ENCODE data around the gene ACO2. TPM values are rescaled to one million over a fixed set of nuclear protein-coding genes. Genes with fewer than 3 reads are reported as not detected.

The ACO2 gene
- total and polyA plus RNA-seq, 10 of the 15 experiments (the other 5 are each of a cell fraction or from before 2014, with no cell fraction given) = 21.4 to 214 (median 88.5) TPM

- ChIA-PET RAD21 (ENCODE audit: unreplicated experiment) (interaction anchor here (0.9 to 3.3 kb wide), 9 partner anchors 11 to 361 kb away, joined by 3 to 30 read pairs (median 13); partner anchors contain the start of genes ACO2, PHF5A, TEF and TOB2), SMC1A (ENCODE audit: uncharacterized antibody, unreplicated experiment) (interaction anchor here (1.0 to 6.5 kb wide), 9 partner anchors 8 to 77 kb away, joined by 3 to 59 read pairs (median 12); partner anchors contain the start of genes ACO2, PHF5A and TOB2), CTCF (interaction anchor here (1.3 to 5.2 kb wide), 6 partner anchors 11 to 77 kb away, joined by 3 to 26 read pairs (median 6); partner anchors contain the start of genes ACO2 and PHF5A), POLR2A (interaction anchor here (0.6 to 9.0 kb wide), 6 partner anchors 9 to 109 kb away, joined by 3 to 122 read pairs (median 6); partner anchors contain the start of genes ACO2, PHF5A and TOB2)
- ATAC-seq (no peak; the same call in 2 of the 3 replicates), FAIRE-seq (no peak), DNase-seq (ENCODE audit: low read depth, low spot score) (no peak)
- H3K36me3 ChIP-seq (ENCODE audit: control insufficient read depth in 2 of 2, insufficient read depth in 2 of 2, low read length in 1 of 2) = peaks cover 0 to 4% of the 10 kb centered on the region in 2 experiments; a peak in 2 of 4 replicates
- H3K4me2 ChIP-seq (ENCODE audit: control insufficient read depth, insufficient read depth) = peak overlapping the region; percentile 30; the same call in 1 of the 2 replicates
- no peak overlapping the region for H3K9ac ChIP-seq (ENCODE audit: control insufficient read depth, insufficient read depth, low read length)
- no peaks in the 10 kb centered on the region for H4K20me1 ChIP-seq (ENCODE audit: control insufficient read depth, insufficient read depth)
- peak overlapping the region; percentile 52 for H3K27ac ChIP-seq (ENCODE audit: control insufficient read depth, insufficient read depth)
- H3K79me2 ChIP-seq (ENCODE audit: control insufficient read depth, insufficient read depth, low read length) = peaks cover 80% of the 10 kb centered on the region
- TF ChIP-seq BHLHE40 (IDR thresholded peaks at IDR 0.05; ENCODE audit: borderline replicate concordance in 1 of 2, low read depth in 2 of 2, low read length in 1 of 2) = no peak
- no peak for TF ChIP-seq SUPT20H (IDR thresholded peaks at IDR 0.05; ENCODE audit: borderline replicate concordance, control insufficient read depth, low read depth, low read length)
- TF ChIP-seq FOS (IDR thresholded peaks at IDR 0.05; ENCODE audit: borderline replicate concordance, extremely low read depth, insufficient read length) = no peak
- no peak for TF ChIP-seq TAF1 (IDR thresholded peaks at IDR 0.05; ENCODE audit: borderline replicate concordance, low read depth, low read length)
- TF ChIP-seq GATAD2B (conservative IDR thresholded peaks at IDR 0.05; ENCODE audit: low read depth) = no peak
- TF ChIP-seq SP1 (IDR thresholded peaks at IDR 0.05; ENCODE audit: low read depth, low read length) = no peak
- no peak for TF ChIP-seq RFX5 (IDR thresholded peaks at IDR 0.05; ENCODE audit: low read depth, low read length)
- no peak for TF ChIP-seq BACH1 (IDR thresholded peaks at IDR 0.05; ENCODE audit: borderline replicate concordance)
- TF ChIP-seq NFYB (IDR thresholded peaks at IDR 0.05; ENCODE audit: insufficient read depth, low read depth, low read length) = no peak
- TF ChIP-seq ZZZ3 (IDR thresholded peaks at IDR 0.05; ENCODE audit: control insufficient read depth, insufficient read length, low read depth) = no peak
- no peak for TF ChIP-seq REST (IDR thresholded peaks at IDR 0.05; ENCODE audit: low read depth, low read length)
- TF ChIP-seq SIN3A (IDR thresholded peaks at IDR 0.05; ENCODE audit: low read depth, low read length) = no peak
- no peak for TF ChIP-seq NFXL1 (IDR thresholded peaks at IDR 0.05; ENCODE audit: borderline replicate concordance)
- no peak for TF ChIP-seq BMI1 (IDR thresholded peaks at IDR 0.05; ENCODE audit: borderline replicate concordance)
- TF ChIP-seq TCF7 (IDR thresholded peaks at IDR 0.05; ENCODE audit: borderline replicate concordance) = no peak
- TF ChIP-seq HDAC2 (IDR thresholded peaks at IDR 0.05) = no peak
- no peak for TF ChIP-seq FOXK2 (IDR thresholded peaks at IDR 0.05)
- TF ChIP-seq RCOR1 (conservative IDR thresholded peaks at IDR 0.05; ENCODE audit: low read depth, low read length) = no peak
- intact Hi-C loops (cut with micrococcal nuclease; ENCODE audit: unreplicated experiment) (no loop called here), in situ Hi-C loops (cut with MboI) (no loop called here)
- 54% methylated on average over 6 of the region's 6 CpGs for WGBS (ENCODE audit: insufficient coverage, insufficient replicate concordance, low lambda C conversion rate, missing lambda C conversion rate)
- no peaks in the 10 kb centered on the region for H3K27me3 ChIP-seq (replicated peaks in 1 of 2; ENCODE audit: control insufficient read depth in 2 of 2, insufficient read depth in 2 of 2, low read length in 1 of 2)
- H3K4me3 ChIP-seq = no peak overlapping the region
- peaks cover 60% of the 10 kb centered on the region for H3K4me1 ChIP-seq (ENCODE audit: control insufficient read depth, insufficient read depth, low read length)
- no peaks in the 10 kb centered on the region for H3K9me3 ChIP-seq (replicated peaks; ENCODE audit: control insufficient read depth, insufficient read depth, low read length)
- no peak overlapping the region for H2AFZ ChIP-seq (ENCODE audit: control insufficient read depth, low read depth, low read length)
- BruUV-seq (replicated peaks) = no TSS peak
Measured at GRCh38 chr22:41479671-41480396, 10.9 kb downstream of the ACO2 start.

Data from GM12878 (cell line).